Erythroblast (primary cell): ENCODE data around the gene SEMA4B.
"Not testable (repeated sequence)": the region's sequence is repeated elsewhere in the genome, so short reads cannot be mapped to it uniquely, and the experiment has no call there.

ENCODE experiments used
- DNase-seq, 2 experiments: peaks; one replicate each; lab custom pipeline; 2025; lab: John Stamatoyannopoulos, UW
- GATA1 ChIP-seq: IDR thresholded peaks from 2 replicates; pipeline ENCODE4 v1.6.1; 2011; ENCODE audit warnings: low read depth, mild to moderate bottlenecking, control low read depth, low read length, moderate library complexity
- POLR2A ChIP-seq: IDR thresholded peaks from 2 replicates; pipeline ENCODE4 v1.6.1; 2011; ENCODE audit warnings: mild to moderate bottlenecking, low read length

SEMA4B gene

GRCh38 chr15:90261811-90262210 is 60.7 kb downstream of the SEMA4B start:
- DNase-seq = no peak

GRCh38 chr15:90262426-90262825 is 61.3 kb downstream of the SEMA4B start:
- DNase-seq = no peak
- TF ChIP-seq POLR2A = no peak
- no peak for TF ChIP-seq GATA1

More at GRCh38 chr15:90261811-90262210, 60.7 kb downstream of the SEMA4B start:
- TF ChIP-seq GATA1 (no peak), POLR2A (no peak)

- no peak for TF ChIP-seq GATA1
- TF ChIP-seq POLR2A = no peak
- no peak for DNase-seq
These were observed 63.5 kb downstream of the SEMA4B start for GRCh38 chr15:90264671-90265070.

- TF ChIP-seq POLR2A = peak; percentile 98
- TF ChIP-seq GATA1 = no peak
These were observed 64.3 kb downstream of the SEMA4B start, which contains the start of gene NGRN for GRCh38 chr15:90265271-90266060. NGRN (plus strand) TSS chr15:90265672; CDS start chr15:90265713, 41 bp downstream.

GRCh38 chr15:90266061-90266431 is 64.9 kb downstream of the SEMA4B start:
- no peak for TF ChIP-seq POLR2A
- TF ChIP-seq GATA1 = no peak
- peak; percentile 65 to 75 for DNase-seq

More at GRCh38 chr15:90265271-90266060, 64.3 kb downstream of the SEMA4B start, which contains the start of gene NGRN:
- peak; percentile 94 for DNase-seq

GRCh38 chr15:90266485-90266884 is 65.4 kb downstream of the SEMA4B start:
- TF ChIP-seq POLR2A = no peak
- no peak for TF ChIP-seq GATA1
- peak; percentile 30 to 57 for DNase-seq

GRCh38 chr15:90268415-90268814 is 67.3 kb downstream of the SEMA4B start:
- DNase-seq = no peak
- no peak for TF ChIP-seq GATA1
- no peak for TF ChIP-seq POLR2A

GRCh38 chr15:90270502-90271150 is 69.5 kb downstream of the SEMA4B start:
- no peak for TF ChIP-seq GATA1
- no peak for TF ChIP-seq POLR2A
- DNase-seq = no peak

GRCh38 chr15:90271459-90272166 is 70.5 kb downstream of the SEMA4B start:
- no peak for TF ChIP-seq GATA1
- TF ChIP-seq POLR2A = no peak
- DNase-seq = no peak

GRCh38 chr15:90278467-90278866 is 77.3 kb downstream of the SEMA4B start:
- DNase-seq = not testable (repeated sequence)
